PFSK-1 (cell line): ENCODE data around the gene RNF168.

Source experiments
- FOXP2 ChIP-seq: optimal IDR thresholded peaks from 2 replicates; pipeline ENCODE3; 2011; ENCODE audit warnings: borderline replicate concordance, control low read depth, inconsistent platforms; ENCODE audit not compliant: insufficient read depth; ENCODE audit errors: extremely low read length, extremely low read depth
- POLR2AphosphoS5 ChIP-seq: IDR thresholded peaks from 2 replicates; pipeline ENCODE4 v1.6.1; 2012; ENCODE audit warnings: low read depth, mild to moderate bottlenecking, control low read depth, low read length, moderate library complexity
- SIN3A ChIP-seq: IDR thresholded peaks from 2 replicates; pipeline ENCODE4 v1.6.1; 2012; ENCODE audit warnings: mild to moderate bottlenecking, low read length, moderate library complexity, borderline replicate concordance; ENCODE audit not compliant: insufficient read depth
- TAF1 ChIP-seq: IDR thresholded peaks from 2 replicates; pipeline ENCODE4 v1.6.1; 2012; ENCODE audit warnings: low read length, control low read depth, borderline replicate concordance; ENCODE audit not compliant: insufficient read depth
- TF ChIP-seq, protein P1 (sequence below), 2 experiments: IDR thresholded peaks; 2 replicates each; pipeline versions ENCODE4 v1.6.1 to v1.8.0; 2011 to 2012; ENCODE audit warnings: low read depth in 2 of 2, low read length in 2 of 2, control low read depth in 1 of 2, inconsistent platforms in 1 of 2, mild to moderate bottlenecking in 1 of 2, moderate library complexity in 1 of 2; ENCODE audit not compliant: insufficient read depth in 1 of 2

The RNF168 gene

DNA sequence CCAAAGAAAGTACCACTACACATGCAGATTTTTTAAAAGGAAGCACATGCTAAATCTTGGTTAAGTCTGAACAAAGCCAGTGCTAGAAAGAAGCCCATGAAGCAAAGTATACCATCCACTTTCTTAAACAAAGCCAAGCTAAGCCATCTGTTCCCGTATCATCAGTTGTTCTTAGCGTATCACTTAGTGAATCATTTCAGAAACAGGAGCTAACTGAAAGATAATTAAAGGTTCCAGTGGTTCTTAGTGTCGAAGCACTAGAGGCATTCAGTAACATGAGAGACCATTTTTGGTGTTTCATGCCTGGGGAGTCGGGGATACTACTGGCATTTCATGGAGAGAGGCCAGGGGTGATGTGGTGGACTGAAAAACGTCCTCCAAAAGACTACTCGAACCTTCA is 84.2 kb downstream of the RNF168 start:
- TF ChIP-seq, protein P1, sequence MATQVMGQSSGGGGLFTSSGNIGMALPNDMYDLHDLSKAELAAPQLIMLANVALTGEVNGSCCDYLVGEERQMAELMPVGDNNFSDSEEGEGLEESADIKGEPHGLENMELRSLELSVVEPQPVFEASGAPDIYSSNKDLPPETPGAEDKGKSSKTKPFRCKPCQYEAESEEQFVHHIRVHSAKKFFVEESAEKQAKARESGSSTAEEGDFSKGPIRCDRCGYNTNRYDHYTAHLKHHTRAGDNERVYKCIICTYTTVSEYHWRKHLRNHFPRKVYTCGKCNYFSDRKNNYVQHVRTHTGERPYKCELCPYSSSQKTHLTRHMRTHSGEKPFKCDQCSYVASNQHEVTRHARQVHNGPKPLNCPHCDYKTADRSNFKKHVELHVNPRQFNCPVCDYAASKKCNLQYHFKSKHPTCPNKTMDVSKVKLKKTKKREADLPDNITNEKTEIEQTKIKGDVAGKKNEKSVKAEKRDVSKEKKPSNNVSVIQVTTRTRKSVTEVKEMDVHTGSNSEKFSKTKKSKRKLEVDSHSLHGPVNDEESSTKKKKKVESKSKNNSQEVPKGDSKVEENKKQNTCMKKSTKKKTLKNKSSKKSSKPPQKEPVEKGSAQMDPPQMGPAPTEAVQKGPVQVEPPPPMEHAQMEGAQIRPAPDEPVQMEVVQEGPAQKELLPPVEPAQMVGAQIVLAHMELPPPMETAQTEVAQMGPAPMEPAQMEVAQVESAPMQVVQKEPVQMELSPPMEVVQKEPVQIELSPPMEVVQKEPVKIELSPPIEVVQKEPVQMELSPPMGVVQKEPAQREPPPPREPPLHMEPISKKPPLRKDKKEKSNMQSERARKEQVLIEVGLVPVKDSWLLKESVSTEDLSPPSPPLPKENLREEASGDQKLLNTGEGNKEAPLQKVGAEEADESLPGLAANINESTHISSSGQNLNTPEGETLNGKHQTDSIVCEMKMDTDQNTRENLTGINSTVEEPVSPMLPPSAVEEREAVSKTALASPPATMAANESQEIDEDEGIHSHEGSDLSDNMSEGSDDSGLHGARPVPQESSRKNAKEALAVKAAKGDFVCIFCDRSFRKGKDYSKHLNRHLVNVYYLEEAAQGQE (IDR thresholded peaks at IDR 0.05; ENCODE audit: insufficient read depth in 1 of 2, low read depth in 2 of 2, low read length in 2 of 2) = no peak
- TF ChIP-seq FOXP2 (no peak), TAF1 (no peak), SIN3A (no peak), POLR2AphosphoS5 (no peak)
